ENCODE data around the gene TAMM41. TPM values are rescaled to one million over a fixed set of nuclear protein-coding genes. Genes with fewer than 3 reads are reported as not detected.
A peak's percentile ranks its signal among the peaks of the same experiment; 100 is the strongest.

TAMM41 gene
- total RNA-seq, 1 donor from 2014 or later = 11.2 TPM

GRCh38 chr3:11820531-11821041 lies 26.1 kb downstream of the TAMM41 start:
- no peak for DNase-seq (ENCODE audit: low spot score)
- Mint-ChIP-seq H3K27me3 (ENCODE audit: low read depth) (no peaks in the 10 kb centered on the region), H3K27ac (ENCODE audit: unreplicated experiment) (peak overlapping the region; percentile 5), H3K9me3 (ENCODE audit: low read depth) (no peaks in the 10 kb centered on the region), H3K4me3 (ENCODE audit: unreplicated experiment) (no peak overlapping the region), H3K4me1 (ENCODE audit: low read depth) (peaks cover 7% of the 10 kb centered on the region), H3K36me3 (ENCODE audit: low read depth) (peaks cover 15% of the 10 kb centered on the region)
- TF ChIP-seq CTCF (IDR thresholded peaks at IDR 0.05) = peak; percentile 18

GRCh38 chr3:11819146-11819689 lies 27.5 kb downstream of the TAMM41 start:
- H3K36me3 Mint-ChIP-seq (ENCODE audit: low read depth) = peaks cover 18% of the 10 kb centered on the region
- H3K9me3 Mint-ChIP-seq (ENCODE audit: low read depth) = no peaks in the 10 kb centered on the region
- DNase-seq (ENCODE audit: low spot score) = no peak
- H3K4me1 Mint-ChIP-seq (ENCODE audit: low read depth) = peaks cover 7% of the 10 kb centered on the region
- H3K4me3 Mint-ChIP-seq (ENCODE audit: unreplicated experiment) = no peak overlapping the region
- H3K27me3 Mint-ChIP-seq (ENCODE audit: low read depth) = no peaks in the 10 kb centered on the region
- TF ChIP-seq CTCF (IDR thresholded peaks at IDR 0.05) = no peak
- H3K27ac Mint-ChIP-seq (ENCODE audit: unreplicated experiment) = no peak overlapping the region

GRCh38 chr3:11818033-11818432 lies 28.7 kb downstream of the TAMM41 start:
- H3K27me3 Mint-ChIP-seq (ENCODE audit: low read depth) = no peaks in the 10 kb centered on the region
- no peak for DNase-seq (ENCODE audit: low spot score)
- peaks cover 21% of the 10 kb centered on the region for H3K36me3 Mint-ChIP-seq (ENCODE audit: low read depth)
- peaks cover 7% of the 10 kb centered on the region for H3K4me1 Mint-ChIP-seq (ENCODE audit: low read depth)
- H3K4me3 Mint-ChIP-seq (ENCODE audit: unreplicated experiment) = no peak overlapping the region
- no peaks in the 10 kb centered on the region for H3K9me3 Mint-ChIP-seq (ENCODE audit: low read depth)
- TF ChIP-seq CTCF (IDR thresholded peaks at IDR 0.05) = no peak
- no peak overlapping the region for H3K27ac Mint-ChIP-seq (ENCODE audit: unreplicated experiment)

- peaks cover 19% of the 10 kb centered on the region for H3K36me3 Mint-ChIP-seq (ENCODE audit: low read depth)
- no peaks in the 10 kb centered on the region for H3K9me3 Mint-ChIP-seq (ENCODE audit: low read depth)
- TF ChIP-seq CTCF (IDR thresholded peaks at IDR 0.05) = no peak
- peaks cover 4% of the 10 kb centered on the region for H3K4me1 Mint-ChIP-seq (ENCODE audit: low read depth)
- DNase-seq (ENCODE audit: low spot score) = no peak
- H3K27me3 Mint-ChIP-seq (ENCODE audit: low read depth) = no peaks in the 10 kb centered on the region
- no peak overlapping the region for H3K27ac Mint-ChIP-seq (ENCODE audit: unreplicated experiment)
- no peak overlapping the region for H3K4me3 Mint-ChIP-seq (ENCODE audit: unreplicated experiment)
Observed at GRCh38 chr3:11815111-11815510, 31.6 kb downstream of the TAMM41 start.

DNA sequence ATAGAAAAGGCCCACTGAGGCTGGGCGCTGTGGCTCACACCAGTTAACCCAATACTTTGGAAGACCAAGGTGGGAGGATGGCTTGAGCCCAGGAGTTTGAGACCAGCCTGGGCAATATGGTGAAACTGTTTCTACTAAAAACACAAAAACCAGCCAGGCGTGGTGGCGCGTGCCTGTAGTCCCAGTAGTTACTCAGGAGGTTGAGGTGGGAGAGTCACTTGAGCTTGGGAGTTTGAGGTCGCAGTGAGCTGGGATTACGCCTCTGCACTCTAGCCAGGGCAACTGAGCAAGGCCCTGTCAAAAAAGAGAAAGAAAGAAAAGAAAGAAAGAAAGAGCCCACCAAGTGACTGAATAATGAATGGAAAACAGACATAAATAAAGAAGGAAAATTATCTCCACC lies 32.0 kb downstream of the TAMM41 start:
- H3K27me3 Mint-ChIP-seq (ENCODE audit: low read depth) = no peaks in the 10 kb centered on the region
- H3K27ac Mint-ChIP-seq (ENCODE audit: unreplicated experiment) = no peak overlapping the region
- peaks cover 9% of the 10 kb centered on the region for H3K4me1 Mint-ChIP-seq (ENCODE audit: low read depth)
- no peak for TF ChIP-seq CTCF (IDR thresholded peaks at IDR 0.05)
- no peak overlapping the region for H3K4me3 Mint-ChIP-seq (ENCODE audit: unreplicated experiment)
- no peaks in the 10 kb centered on the region for H3K9me3 Mint-ChIP-seq (ENCODE audit: low read depth)
- DNase-seq (ENCODE audit: low spot score) = no peak
- H3K36me3 Mint-ChIP-seq (ENCODE audit: low read depth) = peaks cover 19% of the 10 kb centered on the region
